ENCODE data around the gene FOXK1. TPM values are rescaled to one million over a fixed set of nuclear protein-coding genes. Genes with fewer than 3 reads are reported as not detected.
A peak's percentile ranks its signal among the peaks of the same experiment; 100 is the strongest.

The FOXK1 gene
- total and polyA plus RNA-seq, 2 of the 13 experiments (the other 11 are each of a cell fraction or from before 2014, with no cell fraction given) = 4.6 to 8.8 TPM

GRCh38 chr7:4744391-4745264, 62.5 kb downstream of the FOXK1 start (continued):
- no peak for TF ChIP-seq RFXANK (CRISPR knock-in tag; IDR thresholded peaks at IDR 0.05)

- peak overlapping the region in 2 of 3 experiments; percentile 22 to 43; a peak in 4 of 6 replicates for H3K4me3 ChIP-seq (replicated peaks in 1 of 3; ENCODE audit: insufficient read depth in 1 of 3, low read depth in 2 of 3, low read length in 3 of 3)
- H3K36me3 ChIP-seq (replicated peaks in 1 of 2; ENCODE audit: control insufficient read depth in 1 of 2, insufficient read depth in 2 of 2, low read length in 2 of 2) = peaks cover 24 to 49% of the 10 kb centered on the region in 2 experiments
- no peaks in the 10 kb centered on the region for H3K27me3 ChIP-seq (ENCODE audit: control insufficient read depth in 1 of 2, insufficient read depth in 2 of 2, low read length in 2 of 2)
- H3K79me2 ChIP-seq (ENCODE audit: insufficient read depth, low read length) = peaks cover 33% of the 10 kb centered on the region
- no peak for DNase-seq (ENCODE audit: low spot score)
- intact Hi-C loops (cut with micrococcal nuclease; ENCODE audit: unreplicated experiment) = no loop called here
- BruUV-seq (replicated peaks) = TSS peak; percentile 57
- ATAC-seq = no peak
- H3K4me2 ChIP-seq (ENCODE audit: low read depth, low read length) = peak overlapping the region; percentile 54
- no peak overlapping the region for H2AFZ ChIP-seq (ENCODE audit: low read length)
- in situ Hi-C loops (cut with HindIII; ENCODE audit: extremely low pct_ligation_motif_present, low pct_unique_long_range_greater_than_20kb) = no loop called here
- FAIRE-seq = no peak
- ChIA-PET CTCF (ENCODE audit: low intra/inter-chr PET ratio, low total read pairs) (no interaction called here), POLR2A (interaction anchor here (0.8 to 3.6 kb wide), 6 partner anchors 20 to 104 kb away, joined by 3 to 15 read pairs (median 5); partner anchors contain the start of gene AP5Z1)
- peaks cover 60% of the 10 kb centered on the region for H3K4me1 ChIP-seq (ENCODE audit: insufficient read depth, low read length)
- peak overlapping the region; percentile 70 for H3K9ac ChIP-seq (ENCODE audit: insufficient read depth, low read depth, low read length)
- WGBS (ENCODE audit: low lambda C conversion rate) = 37% methylated on average over 9 of the region's 18 CpGs
- no peaks in the 10 kb centered on the region; the same call in 1 of the 2 replicates for H4K20me1 ChIP-seq (ENCODE audit: insufficient read depth, low read length)
- H3K27ac ChIP-seq (ENCODE audit: extremely low read length, insufficient read depth, low read length) = peak overlapping the region; percentile 84
- no peaks in the 10 kb centered on the region for H3K9me3 ChIP-seq (ENCODE audit: low read length)
- TF ChIP-seq HMGXB3 (CRISPR knock-in tag; IDR thresholded peaks at IDR 0.05; ENCODE audit: borderline replicate concordance) (no peak), MZF1 (CRISPR knock-in tag; IDR thresholded peaks at IDR 0.05; ENCODE audit: borderline replicate concordance) (no peak), MXD1 (CRISPR knock-in tag; IDR thresholded peaks at IDR 0.05) (no peak), ZNF572 (CRISPR knock-in tag; IDR thresholded peaks at IDR 0.05) (no peak), FOXO1 (CRISPR knock-in tag; IDR thresholded peaks at IDR 0.05) (no peak), ZFP82 (CRISPR knock-in tag; IDR thresholded peaks at IDR 0.05; ENCODE audit: borderline replicate concordance) (0 out of 2 replicates have a peak, but pooled peaks have one; percentile 34), TFAP4 (IDR thresholded peaks at IDR 0.05; ENCODE audit: borderline replicate concordance, low read depth) (peak; percentile 54; the same call in 1 of the 2 replicates), ZNF367 (CRISPR knock-in tag; IDR thresholded peaks at IDR 0.05; ENCODE audit: borderline replicate concordance) (no peak), HBP1 (CRISPR knock-in tag; IDR thresholded peaks at IDR 0.05; ENCODE audit: low read depth) (0 out of 2 replicates have a peak, but pooled peaks have one; percentile 54), ZNF580 (CRISPR knock-in tag; IDR thresholded peaks at IDR 0.05; ENCODE audit: borderline replicate concordance, low read depth) (no peak), ZNF430 (CRISPR knock-in tag; IDR thresholded peaks at IDR 0.05) (0 out of 2 replicates have a peak, but pooled peaks have one; percentile 13), ZNF354B (CRISPR knock-in tag; IDR thresholded peaks at IDR 0.05) (no peak)
Observed at GRCh38 chr7:4745265-4745919, 63.3 kb downstream of the FOXK1 start.

Data from HepG2 (cell line).